RCC 7860 (cell line): ENCODE results near the gene TAF4.
"Not testable (repeated sequence)": the region's sequence is repeated elsewhere in the genome, so short reads cannot be mapped to it uniquely, and the experiment has no call there.

ENCODE experiments used
- DNase-seq: peaks from one replicate; pipeline ENCODE4 v3.0.0-alpha.2; 2015; ENCODE audit warnings: low spot score
- FAIRE-seq: peaks from 2 replicates; lab custom pipeline; 2012; peaks lifted over from hg19 to GRCh38; lab: Jason Lieb, UNC

Gene TAF4

GRCh38 chr20:61951695-61952533 lies 113.8 kb downstream of the TAF4 start:
- FAIRE-seq (no peak), DNase-seq (no peak)

DNA sequence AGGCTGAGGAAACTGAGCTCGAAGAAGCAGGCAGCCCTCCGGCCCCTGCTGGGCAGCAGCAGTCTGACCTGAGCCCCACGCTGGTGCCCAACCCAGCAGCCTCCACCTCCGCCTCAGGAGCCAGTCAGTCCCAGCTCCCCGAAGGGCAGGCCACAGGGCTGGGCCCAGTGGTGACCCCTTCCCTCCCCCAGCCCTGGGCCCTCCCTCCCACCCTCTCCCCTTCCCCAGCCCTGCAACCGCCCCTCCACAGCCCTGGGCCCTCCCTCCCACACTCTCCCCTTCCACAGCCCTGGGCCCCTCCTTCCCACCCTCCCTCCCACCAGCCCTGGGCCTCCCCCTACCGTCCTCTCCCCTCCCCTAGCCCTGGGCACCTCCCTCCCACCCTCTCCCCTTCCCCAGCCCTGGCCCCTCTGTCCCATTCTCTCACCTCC lies 115.0 kb downstream of the TAF4 start:
- no peak for FAIRE-seq

GRCh38 chr20:61949714-61950640 lies 115.7 kb downstream of the TAF4 start:
- FAIRE-seq (no peak), DNase-seq (no peak)

More for the DNA sequence above, 115.0 kb downstream of the TAF4 start:
- DNase-seq = no peak

GRCh38 chr20:61949363-61949713 lies 116.3 kb downstream of the TAF4 start:
- FAIRE-seq (no peak), DNase-seq (no peak)

DNA sequence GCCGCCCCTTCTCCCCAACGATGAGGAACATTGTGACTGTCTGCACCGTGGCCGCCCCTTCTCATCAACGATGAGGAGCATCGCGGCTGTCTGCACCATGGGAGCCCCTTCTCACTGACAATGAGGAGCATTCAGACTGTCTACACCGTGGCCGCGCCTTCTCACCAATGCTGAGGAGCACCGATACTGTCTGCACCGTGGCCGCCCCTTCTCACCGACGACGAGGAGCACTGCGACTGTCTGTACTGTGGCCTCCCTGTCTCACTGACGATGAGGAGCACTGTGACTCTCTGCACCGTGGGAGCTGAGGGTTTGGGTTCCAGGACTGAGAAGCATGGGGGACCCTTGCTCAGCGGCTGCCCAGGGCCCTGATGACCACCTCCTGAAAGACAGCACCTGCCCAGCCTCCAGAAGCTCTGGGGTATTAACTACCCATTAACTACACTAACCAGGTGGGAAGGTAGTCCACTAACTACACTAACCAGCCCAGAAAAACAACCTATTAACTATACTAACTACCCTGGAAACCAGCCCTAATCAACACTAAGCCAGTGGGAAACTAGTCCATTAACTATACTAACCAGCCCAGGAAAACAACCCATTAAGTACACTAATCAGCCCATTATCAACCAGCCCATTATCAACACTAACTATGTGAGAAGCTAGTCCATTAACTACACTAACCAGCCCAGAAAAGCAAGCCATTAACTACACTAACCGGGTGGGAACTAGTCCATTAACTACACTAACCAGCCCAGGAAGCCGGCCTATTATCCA lies 116.9 kb downstream of the TAF4 start:
- FAIRE-seq = no peak
- DNase-seq = no peak

DNA sequence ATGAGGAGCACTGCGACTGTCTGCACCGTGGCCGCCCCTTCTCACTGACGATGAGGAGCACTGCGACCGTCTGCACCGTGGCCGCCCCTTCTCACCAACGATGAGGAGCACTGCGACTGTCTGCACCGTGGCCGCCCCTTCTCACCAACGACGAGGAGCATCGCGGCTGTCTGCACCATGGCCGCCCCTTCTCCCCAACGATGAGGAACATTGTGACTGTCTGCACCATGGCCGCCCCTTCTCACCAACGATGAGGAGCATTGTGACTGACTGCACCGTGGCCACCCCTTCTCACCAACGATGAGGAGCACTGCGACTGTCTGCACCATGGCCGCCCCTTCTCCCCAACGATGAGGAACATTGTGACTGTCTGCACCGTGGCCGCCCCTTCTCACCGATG lies 117.6 kb downstream of the TAF4 start:
- not testable (repeated sequence) for DNase-seq, FAIRE-seq

- FAIRE-seq, DNase-seq: not testable (repeated sequence)
These were observed 120.2 kb downstream of the TAF4 start for GRCh38 chr20:61945495-61945894.

GRCh38 chr20:61944967-61945366 lies 120.7 kb downstream of the TAF4 start:
- not testable (repeated sequence) for FAIRE-seq

DNA sequence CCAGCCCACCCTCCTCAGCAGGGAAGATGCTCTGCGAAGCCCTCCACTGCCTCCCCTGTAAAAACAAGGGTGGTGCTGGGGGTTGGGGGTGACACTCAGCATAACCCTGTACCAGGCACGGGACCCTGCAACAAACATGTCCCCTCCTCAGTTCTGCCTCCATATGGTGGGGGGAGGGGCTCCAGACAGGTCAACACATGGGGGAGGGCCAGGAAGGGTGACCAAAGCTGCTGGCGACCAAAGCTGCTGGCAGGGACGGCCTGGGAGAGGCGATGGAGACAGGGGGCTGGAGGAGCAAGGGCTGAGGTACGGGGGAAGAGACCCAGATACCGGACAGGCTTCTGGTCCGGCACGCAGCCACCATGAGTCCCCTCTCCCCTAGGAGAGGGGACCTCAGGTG lies 123.2 kb downstream of the TAF4 start:
- no peak for DNase-seq
- FAIRE-seq = no peak

More at GRCh38 chr20:61944967-61945366, 120.7 kb downstream of the TAF4 start:
- DNase-seq = not testable (repeated sequence)

DNA sequence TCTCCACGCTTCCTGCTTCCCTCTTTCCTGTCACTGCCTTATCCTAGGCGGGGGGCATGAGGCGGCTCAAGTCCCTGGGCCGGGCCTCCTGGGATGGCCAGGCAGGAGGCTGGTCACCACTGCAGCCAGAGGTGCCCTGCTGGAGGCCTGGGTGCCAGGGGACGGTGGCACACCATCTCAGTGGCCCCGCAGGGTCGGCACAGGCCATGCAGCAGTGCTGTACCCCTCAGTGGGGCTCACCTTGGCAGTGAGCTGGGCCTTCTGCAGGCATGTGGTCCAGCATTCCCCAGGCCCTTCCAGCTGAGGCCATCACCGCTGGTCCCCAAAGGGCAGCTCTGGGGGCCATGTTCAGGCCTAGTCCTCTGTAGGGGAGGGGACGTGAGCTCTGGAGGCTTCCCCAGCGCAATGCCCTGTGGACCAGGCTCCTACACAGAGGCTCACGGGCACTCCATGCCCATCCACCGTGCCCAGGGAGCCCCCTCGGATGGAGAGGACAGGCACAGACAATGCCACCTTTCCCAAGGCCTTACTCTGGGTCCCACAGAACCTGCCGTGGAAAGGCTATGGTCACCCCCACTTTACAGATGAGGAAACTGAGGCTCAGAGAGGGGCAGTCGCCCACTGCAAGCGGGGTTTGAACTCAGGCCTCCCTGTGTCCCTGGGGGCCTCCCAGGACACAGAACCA lies 123.8 kb downstream of the TAF4 start:
- DNase-seq = no peak
- FAIRE-seq = no peak

GRCh38 chr20:61940976-61941720 lies 124.5 kb downstream of the TAF4 start:
- no peak for DNase-seq
- FAIRE-seq = no peak

DNA sequence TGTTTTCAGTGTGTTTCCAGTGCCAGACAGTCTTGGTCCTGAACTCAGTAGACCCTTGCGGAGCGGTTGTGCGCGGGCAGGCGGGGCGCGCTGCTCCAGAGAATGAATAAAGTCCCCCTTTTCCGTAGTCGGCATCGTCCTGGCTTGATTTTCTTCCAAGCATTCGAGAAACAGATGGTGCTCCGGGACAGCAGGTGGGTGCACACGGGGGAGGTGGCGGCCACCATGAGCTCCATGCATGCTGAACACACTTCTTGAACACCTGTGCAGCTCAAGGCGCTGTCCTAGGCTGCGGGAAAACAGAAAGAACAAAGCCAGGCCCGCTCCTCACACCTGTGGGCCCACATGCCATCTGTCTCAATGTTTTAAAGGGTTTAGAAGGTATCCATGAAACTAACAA lies 125.2 kb downstream of the TAF4 start:
- DNase-seq = no peak
- no peak for FAIRE-seq

DNA sequence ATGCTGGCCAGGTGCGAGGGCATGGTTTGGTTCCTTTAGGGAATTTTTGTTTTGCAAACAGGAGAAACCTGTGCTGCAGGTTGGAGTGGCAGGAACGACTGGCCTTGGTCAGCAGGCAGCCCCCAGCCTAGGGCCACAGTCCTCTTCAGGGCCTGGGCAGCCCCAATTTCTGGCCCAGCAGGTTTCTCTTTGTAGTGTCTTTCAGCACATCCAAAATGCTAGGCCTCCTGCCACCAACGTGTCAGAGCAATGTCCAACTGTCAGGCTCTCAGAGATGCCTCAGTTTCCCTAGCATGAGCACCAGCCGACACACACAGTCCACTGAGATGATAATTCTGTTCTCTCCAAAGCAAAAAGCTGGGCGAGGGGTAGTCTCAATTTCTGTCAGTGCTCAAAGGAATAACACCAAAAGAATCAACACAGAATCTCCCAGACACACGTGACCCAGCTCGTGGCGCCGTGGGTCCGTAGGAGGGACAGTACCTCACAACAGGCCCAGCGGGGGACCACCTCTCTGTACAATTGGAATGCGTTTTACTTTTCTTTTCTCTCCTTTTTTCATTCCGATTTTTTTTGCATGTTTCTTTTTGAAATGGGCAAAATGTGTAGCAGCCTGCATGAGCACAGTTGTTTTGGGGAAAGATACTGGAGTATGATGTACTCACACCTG lies 125.9 kb downstream of the TAF4 start:
- FAIRE-seq (no peak), DNase-seq (no peak)

DNA sequence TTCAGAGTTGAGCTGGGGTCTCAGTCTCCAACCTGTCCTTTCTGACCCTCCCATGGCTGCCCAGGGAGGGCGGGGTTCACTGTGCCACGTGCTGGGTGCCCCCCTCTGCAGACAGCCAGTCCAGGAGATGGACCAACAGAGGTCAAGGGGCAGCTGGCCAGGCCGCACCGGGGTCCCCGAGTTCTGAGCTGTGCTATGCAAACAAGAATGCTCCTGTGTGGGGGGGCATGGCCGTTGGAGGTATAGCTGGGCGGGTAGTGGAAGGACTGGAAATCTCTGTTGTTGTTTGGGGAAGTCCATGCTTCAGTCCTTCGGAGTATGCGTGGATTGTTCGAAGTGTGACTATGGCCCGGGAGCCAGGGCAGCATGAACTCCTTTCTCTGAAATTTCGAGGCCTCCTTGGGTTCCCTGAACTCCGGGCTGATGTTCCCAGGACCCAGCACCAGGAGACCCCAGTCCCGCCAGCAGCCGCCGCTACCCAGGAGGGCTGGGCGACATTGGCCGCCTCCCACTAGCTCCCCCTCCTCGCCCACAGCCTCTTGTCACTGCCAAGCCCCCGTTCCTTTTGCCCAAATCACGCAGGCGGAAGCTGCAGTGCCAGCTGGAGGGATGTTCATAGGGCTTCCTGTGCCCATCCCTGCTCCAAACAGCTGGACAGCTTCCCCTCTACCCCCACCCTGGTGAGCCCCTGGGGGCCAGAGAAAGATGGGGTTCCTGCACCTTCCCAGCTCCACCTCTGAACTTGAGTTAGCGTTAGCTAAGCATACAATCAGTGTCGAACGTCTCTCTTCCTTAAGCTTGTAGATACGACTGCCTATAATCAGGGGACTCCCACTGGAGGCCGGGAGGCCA lies 126.6 kb downstream of the TAF4 start:
- DNase-seq (no peak), FAIRE-seq (no peak)

- no peak for FAIRE-seq
- no peak for DNase-seq
These were observed 127.5 kb downstream of the TAF4 start for GRCh38 chr20:61937963-61938838.

DNA sequence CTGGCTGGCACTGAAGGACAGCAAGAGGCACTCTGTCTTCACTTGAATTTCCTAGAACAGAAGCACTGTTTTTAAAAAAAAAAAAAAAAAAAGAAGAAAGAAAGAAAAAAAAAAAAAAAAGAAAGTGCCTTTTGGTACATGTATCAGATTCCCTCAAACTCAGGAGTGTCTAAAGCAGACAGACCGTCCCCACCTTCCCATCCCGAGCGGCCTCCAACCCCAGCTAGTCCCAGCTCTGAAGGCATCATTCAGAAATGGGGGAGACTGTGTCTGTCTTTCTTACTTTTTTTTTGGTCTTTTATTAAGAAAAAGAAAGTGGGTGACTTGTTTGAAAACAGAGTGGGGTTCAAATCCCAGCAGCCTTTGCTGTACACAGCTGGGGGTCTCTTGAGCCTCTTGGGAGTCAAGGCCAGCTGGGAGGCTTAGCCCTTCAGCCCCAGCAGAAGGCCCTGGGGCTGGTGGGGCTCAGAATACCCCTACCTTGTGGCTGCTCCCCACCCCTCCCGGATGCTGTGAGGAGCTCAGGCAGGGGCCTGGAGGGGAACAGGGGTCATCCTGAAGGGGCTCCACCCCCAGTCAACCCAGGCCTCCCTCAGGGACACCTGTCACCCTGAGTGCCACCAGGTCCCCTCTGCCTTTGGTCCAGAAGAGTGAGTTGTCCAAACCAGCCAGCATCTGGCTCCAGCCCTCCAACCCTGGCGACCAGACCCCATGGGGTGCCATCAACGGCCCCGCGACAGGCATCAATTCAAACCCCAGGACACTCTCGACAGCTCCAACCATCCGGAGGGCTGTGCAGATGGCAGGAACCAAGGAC lies 128.3 kb downstream of the TAF4 start:
- DNase-seq = no peak
- FAIRE-seq = no peak
